Measurements from ENCODE around the gene POLR2J2.
"Not testable (repeated sequence)": the region's sequence is repeated elsewhere in the genome, so short reads cannot be mapped to it uniquely, and the experiment has no call there.

POLR2J2 gene

DNA sequence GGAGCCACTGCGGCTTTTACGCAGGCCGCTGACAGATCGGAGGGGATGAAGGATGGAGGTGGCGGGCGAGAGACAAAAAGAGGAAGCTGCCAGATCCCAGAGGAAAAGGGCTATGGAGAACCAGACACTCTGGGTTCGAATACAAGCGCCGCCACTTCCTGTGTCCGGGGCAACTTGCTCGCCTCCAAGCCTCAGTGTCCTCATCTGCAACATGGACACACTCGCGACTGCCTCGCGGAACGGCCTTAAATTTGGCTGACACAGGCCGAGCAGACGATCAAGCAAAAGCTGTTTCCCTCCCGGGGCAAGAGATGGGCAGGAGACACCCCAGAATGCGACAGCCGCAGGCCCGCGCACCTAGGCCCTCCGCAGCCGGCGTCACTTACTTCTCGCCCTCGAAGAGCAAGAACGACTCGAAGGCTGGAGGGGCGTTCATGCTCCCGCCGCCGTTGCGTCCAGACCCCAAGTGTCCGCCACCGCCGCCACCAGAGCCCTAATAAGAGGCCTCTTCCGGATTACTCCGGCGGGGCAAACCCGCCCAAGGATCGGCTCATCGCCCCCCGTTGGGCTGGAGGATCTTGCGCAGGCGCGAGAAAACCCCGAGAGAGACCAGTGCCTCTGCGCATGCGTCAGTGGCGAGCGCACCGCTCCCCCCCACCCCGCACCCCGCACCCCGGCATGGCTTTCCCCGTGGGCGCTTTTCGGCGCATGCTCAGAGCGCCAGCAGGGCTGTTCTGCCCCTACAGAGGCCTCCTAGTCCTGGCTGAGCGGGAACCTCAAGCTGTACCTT lies at the start of gene POLR2J2:
Gene POLR2J2 (minus strand): TSS at position 498 of the 790 bp plus-strand sequence. CDS start 62 bp downstream, at position 436.
- DNase-seq, result peak; percentile 89

DNA sequence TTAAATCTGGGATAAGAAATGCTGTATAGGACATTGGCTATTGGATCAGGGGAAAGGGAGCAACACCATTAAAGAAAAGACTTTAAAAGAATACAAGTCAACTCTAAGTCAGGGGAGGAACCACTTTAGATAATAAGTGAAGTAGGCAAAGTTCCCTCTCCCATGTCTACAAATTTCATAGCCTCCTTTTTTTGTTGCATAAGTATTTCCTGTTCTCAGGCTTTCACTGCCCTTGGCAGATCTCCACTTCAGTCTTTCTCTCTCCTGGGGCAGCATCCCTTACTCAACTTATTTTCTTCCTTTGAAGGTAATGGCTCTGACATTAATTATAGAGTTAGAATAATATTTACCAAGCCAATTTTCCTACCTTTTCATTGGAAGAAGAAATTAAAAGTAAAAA lies 47.0 kb upstream of the POLR2J2 start:
- not testable (repeated sequence) for DNase-seq

GRCh38 chr7:102715718-102716117 lies 44.3 kb upstream of the POLR2J2 start:
- peak; percentile 25 for DNase-seq

- not testable (repeated sequence) for DNase-seq
These were observed 43.5 kb upstream of the POLR2J2 start for GRCh38 chr7:102714774-102715522.

DNA sequence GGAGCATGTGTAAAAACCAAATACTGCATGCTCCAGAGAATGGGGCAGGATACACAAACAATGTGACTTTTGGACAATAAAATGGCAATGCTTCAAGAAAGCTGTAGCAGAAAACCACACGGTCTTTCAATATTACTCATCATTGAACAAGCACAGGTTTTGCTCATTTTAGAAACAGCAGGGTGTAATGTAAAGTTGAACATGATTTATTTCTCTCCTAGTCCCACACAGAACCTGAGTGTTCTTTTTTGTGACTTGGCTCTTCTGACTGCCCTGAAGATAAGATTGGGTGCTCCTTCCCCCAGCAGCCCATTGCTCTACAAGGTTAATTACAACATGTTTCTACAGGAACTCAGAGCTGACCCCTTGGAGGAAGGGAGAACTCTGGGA lies 42.2 kb upstream of the POLR2J2 start:
- not testable (repeated sequence) for DNase-seq

DNA sequence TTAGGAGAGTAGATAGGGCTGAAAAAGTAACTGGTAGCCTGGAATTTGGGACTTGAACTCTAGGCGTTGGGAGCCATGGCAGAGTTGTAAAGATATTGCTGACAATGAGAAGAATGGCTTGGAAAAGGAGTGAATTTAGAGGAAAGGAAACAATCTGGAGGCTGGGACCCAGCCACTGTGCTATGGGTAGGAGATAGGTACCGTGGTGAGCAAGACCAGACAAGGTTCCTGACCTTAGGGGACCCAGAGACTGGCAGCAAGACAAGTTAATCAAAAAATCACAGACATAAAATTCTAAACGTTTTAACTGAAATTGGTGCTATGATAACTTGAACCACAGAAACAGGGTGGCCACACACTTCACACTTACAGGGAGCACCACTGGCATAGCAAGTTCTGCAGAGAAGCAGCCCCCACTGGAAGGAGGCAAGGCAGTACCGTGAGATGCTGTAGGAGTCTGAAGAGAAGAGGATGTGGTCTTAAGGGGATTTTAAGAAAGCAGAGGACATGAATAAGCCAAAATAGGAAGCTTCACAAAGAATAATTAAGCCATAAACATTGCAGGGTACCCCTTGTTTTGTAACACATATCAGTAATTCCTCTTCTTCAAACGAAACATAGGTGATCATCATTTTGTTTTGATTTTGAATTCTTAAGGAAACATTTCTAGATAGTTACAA lies 41.7 kb upstream of the POLR2J2 start:
- DNase-seq, result not testable (repeated sequence)

GRCh38 chr7:102698962-102699750 lies 27.7 kb upstream of the POLR2J2 start:
- DNase-seq, result not testable (repeated sequence)

GRCh38 chr7:102697642-102698512 lies 26.4 kb upstream of the POLR2J2 start:
- not testable (repeated sequence) for DNase-seq

DNA sequence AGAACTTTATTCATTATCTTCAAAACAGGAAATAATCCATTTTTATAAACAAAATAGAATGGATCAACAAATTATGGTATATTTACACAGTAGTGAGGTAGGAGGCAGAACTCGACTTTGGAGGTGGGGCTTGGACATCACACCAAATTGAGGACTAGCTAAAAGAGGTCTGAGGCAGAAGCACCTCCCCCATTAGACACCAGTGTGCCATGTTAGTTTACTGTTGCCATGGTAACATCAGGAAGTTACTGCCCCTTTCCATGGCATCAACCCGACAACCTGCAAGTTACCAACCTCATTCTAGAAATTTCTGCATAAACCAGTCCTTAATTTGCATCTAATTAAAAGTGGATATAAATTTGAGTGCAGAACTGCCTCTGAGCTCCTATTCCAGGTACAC lies 24.5 kb upstream of the POLR2J2 start:
- not testable (repeated sequence) for DNase-seq

GRCh38 chr7:102695033-102695552 lies 23.6 kb upstream of the POLR2J2 start:
- not testable (repeated sequence) for DNase-seq

- DNase-seq, result not testable (repeated sequence)
These were observed 22.5 kb upstream of the POLR2J2 start for GRCh38 chr7:102694008-102694407.

GRCh38 chr7:102690602-102691001 lies 19.1 kb upstream of the POLR2J2 start:
- not testable (repeated sequence) for DNase-seq

DNA sequence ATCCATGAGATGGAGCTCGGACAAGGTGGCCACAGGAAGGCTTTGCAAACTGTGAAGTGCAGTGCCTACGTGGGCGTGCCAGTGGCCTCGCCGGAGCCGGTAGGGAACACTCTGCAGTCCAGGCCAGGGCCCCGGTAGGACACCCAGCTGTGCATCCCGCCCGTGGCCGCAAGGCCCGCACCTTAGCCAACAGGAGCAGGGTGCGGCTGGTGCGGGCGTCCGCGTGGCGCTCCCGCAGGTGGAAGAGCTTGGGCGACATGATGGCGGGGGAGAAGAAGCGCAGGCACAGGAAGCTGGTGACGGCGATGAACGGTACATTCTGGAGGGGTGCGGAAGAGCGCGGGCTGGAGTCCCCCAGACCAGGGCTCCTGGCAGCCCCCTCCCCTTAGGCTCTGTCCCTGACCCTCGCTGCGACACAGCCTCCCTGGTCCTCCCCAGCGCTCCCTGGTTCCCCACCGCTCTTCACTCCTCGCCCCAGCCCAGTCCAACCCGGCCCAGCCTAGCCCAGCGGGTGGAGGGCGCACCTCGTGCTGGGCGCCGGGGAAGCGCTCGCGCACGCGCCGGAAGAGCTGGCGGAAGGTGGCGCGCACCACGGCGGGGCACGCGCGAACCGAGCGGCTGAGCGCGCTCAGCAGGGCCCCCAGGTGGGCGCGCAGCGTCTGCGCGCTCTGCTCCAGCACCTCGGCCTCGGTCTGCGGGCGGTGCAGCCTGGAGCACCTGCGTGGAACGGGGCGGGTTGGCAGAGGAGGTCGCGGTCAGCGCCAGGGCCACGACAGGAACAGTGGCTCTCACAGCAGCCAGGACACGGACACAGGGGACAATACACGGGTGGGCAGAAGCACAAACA lies 18.2 kb upstream of the POLR2J2 start:
- not testable (repeated sequence) for DNase-seq

DNA sequence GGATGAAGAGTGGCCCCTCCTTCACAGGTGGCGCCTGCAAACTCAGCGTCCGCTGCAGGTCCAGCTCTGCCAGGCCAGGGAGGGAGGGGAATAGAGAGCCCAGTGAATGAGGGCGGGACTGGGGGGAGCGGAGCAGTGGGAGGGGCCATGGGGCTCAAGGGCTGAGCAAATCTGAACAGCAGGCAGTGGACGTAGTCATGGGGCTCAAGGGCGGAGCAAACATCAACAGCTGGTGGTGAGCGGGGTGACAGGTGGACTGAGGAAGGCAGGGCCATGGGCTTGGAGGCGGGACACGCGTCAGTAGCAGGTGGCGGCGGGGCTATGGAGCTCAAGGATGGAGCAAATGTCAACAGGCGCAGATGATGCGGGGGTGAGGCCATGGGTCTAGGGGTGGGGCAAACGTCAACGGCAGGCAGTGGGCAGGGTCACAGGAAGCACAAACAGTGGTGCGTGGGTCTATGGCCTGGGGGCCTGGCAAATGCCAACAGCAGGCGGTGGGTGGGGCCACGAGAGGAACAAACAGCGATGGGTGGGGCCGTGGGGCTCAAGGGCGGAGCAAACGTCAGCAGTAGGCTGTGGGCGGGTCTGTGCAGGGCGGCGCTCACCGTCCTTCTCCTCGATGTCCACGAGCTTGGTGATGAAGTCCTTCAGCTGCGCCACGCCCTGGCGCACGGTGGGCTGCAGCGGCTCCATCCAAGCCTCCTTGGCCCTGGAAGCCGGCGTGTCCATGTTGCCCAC lies 17.0 kb upstream of the POLR2J2 start:
- not testable (repeated sequence) for DNase-seq

DNA sequence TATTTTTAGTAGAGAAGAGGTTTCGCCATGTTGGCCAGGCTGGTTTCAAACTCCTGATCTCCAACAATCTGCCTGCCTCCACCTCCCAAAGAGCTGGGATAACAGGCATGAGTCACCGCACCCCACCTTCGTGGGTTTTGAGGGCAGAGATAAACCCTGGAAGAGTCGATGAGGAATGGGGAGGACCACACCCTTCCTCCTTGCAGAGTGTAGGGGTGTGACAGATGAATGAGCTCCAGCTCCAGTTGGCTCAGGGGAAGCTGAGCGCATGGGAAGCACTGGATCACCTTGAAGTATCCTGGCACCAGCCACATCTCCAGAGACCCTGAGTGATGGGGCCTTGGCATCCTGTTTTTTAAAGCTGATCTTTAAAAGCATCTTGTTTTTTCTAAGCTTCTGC lies 11.1 kb upstream of the POLR2J2 start:
- DNase-seq, result not testable (repeated sequence)

GRCh38 chr7:102680780-102681179 lies 9.3 kb upstream of the POLR2J2 start:
- DNase-seq, result not testable (repeated sequence)

- not testable (repeated sequence) for DNase-seq
These were observed 4.1 kb upstream of the POLR2J2 start for GRCh38 chr7:102675545-102675944.

DNA sequence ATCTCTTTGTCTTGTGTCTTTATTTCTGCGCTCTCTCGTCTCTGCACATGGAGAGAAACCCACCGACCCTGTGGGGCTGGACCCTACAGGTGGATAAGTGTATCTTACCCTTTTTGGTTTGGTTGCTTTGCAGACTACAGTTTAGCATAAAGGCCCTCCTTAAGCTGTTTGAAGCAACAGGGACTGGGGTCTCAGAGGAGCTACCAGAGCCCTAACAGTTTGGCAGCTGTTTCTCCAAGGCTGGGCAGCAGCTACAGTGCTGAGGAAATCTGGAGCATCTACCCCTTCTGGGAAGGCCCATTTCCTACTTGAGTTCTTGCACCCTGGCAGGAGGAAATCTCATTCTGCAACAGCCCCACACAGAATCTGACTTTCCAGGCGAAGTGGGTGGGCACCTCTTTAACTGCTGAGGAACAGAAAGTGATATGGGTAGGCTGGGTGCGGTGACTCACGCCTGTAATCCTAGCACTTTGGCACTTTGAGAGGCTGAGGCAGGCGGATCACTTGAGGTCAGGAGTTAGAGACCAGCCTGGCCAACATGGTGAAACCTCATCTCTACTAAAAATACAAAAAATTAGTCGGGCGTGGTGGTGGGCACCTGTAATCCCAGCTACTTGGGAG lies 2.1 kb upstream of the POLR2J2 start:
- DNase-seq, result not testable (repeated sequence)

DNA sequence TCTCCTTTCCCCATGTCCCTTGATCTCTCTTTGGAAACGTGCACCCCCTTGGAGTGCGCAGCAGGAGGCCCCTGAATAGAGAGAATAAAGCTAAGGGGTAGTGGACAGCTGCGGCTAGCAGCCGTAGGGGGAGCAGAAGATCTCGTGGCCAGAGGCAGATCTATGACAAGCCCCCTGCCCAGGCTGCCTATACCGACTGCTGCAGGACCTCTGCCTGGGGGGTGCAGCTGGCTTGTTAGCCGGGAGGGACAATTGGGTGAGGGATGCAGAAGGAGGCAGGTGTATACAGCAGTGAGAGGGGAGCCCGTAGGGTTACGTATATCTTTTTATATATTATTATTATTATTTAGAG lies 469 bp upstream of the POLR2J2 start:
- DNase-seq, result not testable (repeated sequence)

Measured in eye (tissue), 1 donor.